ENCODE measurements around the gene AOPEP.

Gene AOPEP

DNA sequence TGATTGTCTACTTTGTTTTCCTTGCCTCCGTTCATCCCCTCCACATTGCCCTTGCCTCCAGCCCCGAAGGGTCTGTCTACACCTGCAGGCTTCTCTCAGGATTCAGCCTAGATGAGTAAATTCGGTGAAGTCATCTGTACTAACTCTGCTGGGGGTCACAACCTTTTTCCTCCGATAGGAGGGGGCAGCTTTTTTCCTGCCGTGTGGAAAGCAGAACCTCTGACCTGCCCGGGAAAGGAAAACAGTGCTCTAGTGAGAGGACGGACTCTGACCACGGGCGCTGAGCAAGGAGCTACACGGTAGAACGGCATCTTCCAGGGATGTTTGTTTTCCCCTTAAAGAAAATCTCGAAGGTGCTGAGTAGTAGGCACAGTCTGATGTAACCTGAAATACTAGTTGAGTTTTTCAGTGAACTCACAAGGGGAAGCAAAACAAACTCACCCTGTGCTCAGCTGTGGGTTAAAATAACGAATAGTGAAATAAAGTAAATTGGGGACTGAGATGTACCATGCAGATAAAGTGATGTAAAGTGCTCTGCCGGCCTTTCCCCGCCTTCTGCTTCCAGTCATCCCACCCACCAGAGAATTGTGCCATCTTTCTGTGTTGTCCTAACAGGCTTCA is 281.8 kb downstream of the AOPEP start:
- TF ChIP-seq ZNF529 (tag by site-specific recombination; IDR thresholded peaks at IDR 0.05; ENCODE audit: insufficient replicate concordance) (no peak), ZIC2 (tag by site-specific recombination; IDR thresholded peaks at IDR 0.05) (peak; percentile 65), ZNF184 (tag by site-specific recombination; IDR thresholded peaks at IDR 0.05) (no peak), ZFP69B (tag by site-specific recombination; IDR thresholded peaks at IDR 0.05) (0 out of 2 replicates have a peak, but pooled peaks have one; percentile 27), ZBTB17 (tag by site-specific recombination; IDR thresholded peaks at IDR 0.05) (peak; percentile 35; the same call in 1 of the 2 replicates), ZBTB1 (tag by site-specific recombination; IDR thresholded peaks at IDR 0.05) (no peak), ZNF629 (tag by site-specific recombination; IDR thresholded peaks at IDR 0.05) (peak; percentile 20; the same call in 1 of the 2 replicates), OSR2 (tag by site-specific recombination; IDR thresholded peaks at IDR 0.05) (peak; percentile 32; the same call in 1 of the 2 replicates), PRDM1 (tag by site-specific recombination; IDR thresholded peaks at IDR 0.05) (peak; percentile 28; the same call in 1 of the 2 replicates), IKZF3 (tag by site-specific recombination; IDR thresholded peaks at IDR 0.05) (peak; percentile 78), ZNF660 (tag by site-specific recombination; IDR thresholded peaks at IDR 0.05) (0 out of 2 replicates have a peak, but pooled peaks have one; percentile 33), ZNF837 (tag by site-specific recombination; IDR thresholded peaks at IDR 0.05) (no peak), ZNF623 (tag by site-specific recombination; IDR thresholded peaks at IDR 0.05) (no peak), MZF1 (tag by site-specific recombination; IDR thresholded peaks at IDR 0.05; ENCODE audit: borderline replicate concordance) (peak; percentile 25; the same call in 1 of the 2 replicates), ZNF335 (tag by site-specific recombination; conservative IDR thresholded peaks at IDR 0.05) (peak; percentile 29), ZNF366 (tag by site-specific recombination; conservative IDR thresholded peaks at IDR 0.05) (0 out of 2 replicates have a peak, but pooled peaks have one; percentile 25), ZNF600 (tag by site-specific recombination; IDR thresholded peaks at IDR 0.05) (no peak), GLIS1 (tag by site-specific recombination; IDR thresholded peaks at IDR 0.05) (peak; percentile 95)
- TF ChIP-seq, protein P1, sequence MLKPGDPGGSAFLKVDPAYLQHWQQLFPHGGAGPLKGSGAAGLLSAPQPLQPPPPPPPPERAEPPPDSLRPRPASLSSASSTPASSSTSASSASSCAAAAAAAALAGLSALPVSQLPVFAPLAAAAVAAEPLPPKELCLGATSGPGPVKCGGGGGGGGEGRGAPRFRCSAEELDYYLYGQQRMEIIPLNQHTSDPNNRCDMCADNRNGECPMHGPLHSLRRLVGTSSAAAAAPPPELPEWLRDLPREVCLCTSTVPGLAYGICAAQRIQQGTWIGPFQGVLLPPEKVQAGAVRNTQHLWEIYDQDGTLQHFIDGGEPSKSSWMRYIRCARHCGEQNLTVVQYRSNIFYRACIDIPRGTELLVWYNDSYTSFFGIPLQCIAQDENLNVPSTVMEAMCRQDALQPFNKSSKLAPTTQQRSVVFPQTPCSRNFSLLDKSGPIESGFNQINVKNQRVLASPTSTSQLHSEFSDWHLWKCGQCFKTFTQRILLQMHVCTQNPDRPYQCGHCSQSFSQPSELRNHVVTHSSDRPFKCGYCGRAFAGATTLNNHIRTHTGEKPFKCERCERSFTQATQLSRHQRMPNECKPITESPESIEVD (tag by site-specific recombination; IDR thresholded peaks at IDR 0.05) = peak; percentile 92
- no peak overlapping the region for H3K4me3 ChIP-seq (ENCODE audit: low read depth, low read length)
- peaks cover 0 to 4% of the 10 kb centered on the region in 2 experiments; a peak in 1 of 3 replicates for H3K36me3 ChIP-seq (ENCODE audit: control insufficient read depth in 2 of 2, insufficient read depth in 1 of 2, low read length in 2 of 2)
- POLR2A ChIA-PET = interaction anchor here (0.7 to 2.2 kb wide), 2 partner anchors 13 to 17 kb away, joined by 5 to 9 read pairs; no protein-coding TSS in a partner anchor
- H3K4me1 ChIP-seq (ENCODE audit: control insufficient read depth, insufficient read depth, low read length) = no peaks in the 10 kb centered on the region; the same call in 1 of the 2 replicates
- CTCF ChIA-PET = interaction anchor here (0.9 to 1.4 kb wide), 8 partner anchors 8 to 226 kb away, joined by 3 to 6 read pairs (median 4); no protein-coding TSS in a partner anchor
- H3K27ac ChIP-seq (ENCODE audit: extremely low read depth, low read depth, low read length) = no peak overlapping the region; the same call in 1 of the 2 replicates
- no peaks in the 10 kb centered on the region for H3K9me3 ChIP-seq (ENCODE audit: control insufficient read depth, insufficient read depth, low read depth, low read length)

DNA sequence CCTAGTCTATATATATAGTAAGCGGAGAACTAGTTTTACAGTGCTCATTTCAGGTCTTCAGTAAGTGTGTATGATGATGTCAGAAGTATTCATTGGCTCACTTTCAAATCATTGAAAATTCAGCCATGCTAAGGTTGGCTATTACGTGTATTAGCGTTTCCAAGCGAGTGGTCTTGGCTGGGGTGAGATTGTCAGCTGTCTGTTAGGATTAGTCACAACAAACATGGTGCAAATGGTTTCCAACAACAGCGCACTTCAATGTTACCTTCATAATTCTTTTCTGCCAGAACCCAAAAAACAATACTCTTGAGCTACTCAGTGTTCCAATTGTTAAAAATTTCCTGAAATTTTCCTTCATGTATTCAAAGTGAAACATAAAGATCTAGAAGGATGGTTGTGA is 283.0 kb downstream of the AOPEP start:
- no peak overlapping the region for H3K4me3 ChIP-seq (ENCODE audit: low read depth, low read length)
- CTCF ChIA-PET = interaction anchor here (0.7 to 1.4 kb wide), 2 partner anchors 14 to 119 kb away, joined by 4 read pairs; no protein-coding TSS in a partner anchor
- TF ChIP-seq ZNF155 (tag by site-specific recombination; IDR thresholded peaks at IDR 0.05) (no peak), ZBTB1 (tag by site-specific recombination; IDR thresholded peaks at IDR 0.05) (no peak), ZNF629 (tag by site-specific recombination; IDR thresholded peaks at IDR 0.05) (peak; percentile 36; the same call in 1 of the 2 replicates)
- TF ChIP-seq, protein P2, sequence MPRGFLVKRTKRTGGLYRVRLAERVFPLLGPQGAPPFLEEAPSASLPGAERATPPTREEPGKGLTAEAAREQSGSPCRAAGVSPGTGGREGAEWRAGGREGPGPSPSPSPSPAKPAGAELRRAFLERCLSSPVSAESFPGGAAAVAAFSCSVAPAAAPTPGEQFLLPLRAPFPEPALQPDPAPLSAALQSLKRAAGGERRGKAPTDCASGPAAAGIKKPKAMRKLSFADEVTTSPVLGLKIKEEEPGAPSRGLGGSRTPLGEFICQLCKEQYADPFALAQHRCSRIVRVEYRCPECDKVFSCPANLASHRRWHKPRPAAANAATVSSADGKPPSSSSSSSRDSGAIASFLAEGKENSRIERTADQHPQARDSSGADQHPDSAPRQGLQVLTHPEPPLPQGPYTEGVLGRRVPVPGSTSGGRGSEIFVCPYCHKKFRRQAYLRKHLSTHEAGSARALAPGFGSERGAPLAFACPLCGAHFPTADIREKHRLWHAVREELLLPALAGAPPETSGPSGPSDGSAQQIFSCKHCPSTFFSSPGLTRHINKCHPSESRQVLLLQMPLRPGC (tag by site-specific recombination; IDR thresholded peaks at IDR 0.05) = no peak
- TF ChIP-seq, protein P3, sequence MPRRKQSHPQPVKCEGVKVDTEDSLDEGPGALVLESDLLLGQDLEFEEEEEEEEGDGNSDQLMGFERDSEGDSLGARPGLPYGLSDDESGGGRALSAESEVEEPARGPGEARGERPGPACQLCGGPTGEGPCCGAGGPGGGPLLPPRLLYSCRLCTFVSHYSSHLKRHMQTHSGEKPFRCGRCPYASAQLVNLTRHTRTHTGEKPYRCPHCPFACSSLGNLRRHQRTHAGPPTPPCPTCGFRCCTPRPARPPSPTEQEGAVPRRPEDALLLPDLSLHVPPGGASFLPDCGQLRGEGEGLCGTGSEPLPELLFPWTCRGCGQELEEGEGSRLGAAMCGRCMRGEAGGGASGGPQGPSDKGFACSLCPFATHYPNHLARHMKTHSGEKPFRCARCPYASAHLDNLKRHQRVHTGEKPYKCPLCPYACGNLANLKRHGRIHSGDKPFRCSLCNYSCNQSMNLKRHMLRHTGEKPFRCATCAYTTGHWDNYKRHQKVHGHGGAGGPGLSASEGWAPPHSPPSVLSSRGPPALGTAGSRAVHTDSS (tag by site-specific recombination; IDR thresholded peaks at IDR 0.05) = no peak
- TF ChIP-seq, protein P4, sequence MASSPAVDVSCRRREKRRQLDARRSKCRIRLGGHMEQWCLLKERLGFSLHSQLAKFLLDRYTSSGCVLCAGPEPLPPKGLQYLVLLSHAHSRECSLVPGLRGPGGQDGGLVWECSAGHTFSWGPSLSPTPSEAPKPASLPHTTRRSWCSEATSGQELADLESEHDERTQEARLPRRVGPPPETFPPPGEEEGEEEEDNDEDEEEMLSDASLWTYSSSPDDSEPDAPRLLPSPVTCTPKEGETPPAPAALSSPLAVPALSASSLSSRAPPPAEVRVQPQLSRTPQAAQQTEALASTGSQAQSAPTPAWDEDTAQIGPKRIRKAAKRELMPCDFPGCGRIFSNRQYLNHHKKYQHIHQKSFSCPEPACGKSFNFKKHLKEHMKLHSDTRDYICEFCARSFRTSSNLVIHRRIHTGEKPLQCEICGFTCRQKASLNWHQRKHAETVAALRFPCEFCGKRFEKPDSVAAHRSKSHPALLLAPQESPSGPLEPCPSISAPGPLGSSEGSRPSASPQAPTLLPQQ (tag by site-specific recombination; IDR thresholded peaks at IDR 0.05) = no peak

More for the DNA sequence above, 283.0 kb downstream of the AOPEP start:
- H3K4me1 ChIP-seq (ENCODE audit: control insufficient read depth, insufficient read depth, low read length) = no peaks in the 10 kb centered on the region
- peaks cover 0 to 4% of the 10 kb centered on the region in 2 experiments; a peak in 1 of 3 replicates for H3K36me3 ChIP-seq (ENCODE audit: control insufficient read depth in 2 of 2, insufficient read depth in 1 of 2, low read length in 2 of 2)
- H3K27ac ChIP-seq (ENCODE audit: extremely low read depth, low read depth, low read length) = no peak overlapping the region
- no peaks in the 10 kb centered on the region for H3K9me3 ChIP-seq (ENCODE audit: control insufficient read depth, insufficient read depth, low read depth, low read length)
- POLR2A ChIA-PET = interaction anchor here (1.1 kb wide), 1 partner anchor 17 kb away, joined by 3 read pairs; no protein-coding TSS in a partner anchor

All from HEK293 (cell line).